Measurements from ENCODE around the gene GPR162. TPM values are rescaled to one million over a fixed set of nuclear protein-coding genes. Genes with fewer than 3 reads are reported as not detected.

GPR162 gene
- total RNA-seq (2022; extraction: Qiagen RNA extraction) = 0.29 to 0.64 TPM (median 0.41 TPM) in 5 replicates

GRCh38 chr12:6821591-6822425 is at the start of gene GPR162:
GPR162 (plus strand) TSS chr12:6821821; CDS start chr12:6823899, 2,078 bp downstream.

GRCh38 chr12:6772331-6772695 is 49.3 kb upstream of the GPR162 start, which contains the start of gene LAG3:
LAG3 (plus strand) TSS chr12:6772520; CDS start chr12:6772853, 333 bp downstream.

GRCh38 chr12:6788972-6789924 is 32.4 kb upstream of the GPR162 start, which contains the start of gene CD4:
CD4 (plus strand) TSS chr12:6789528; CDS start chr12:6800139, 10,611 bp downstream.

GRCh38 chr12:6827982-6828780 is 6.6 kb downstream of the GPR162 start, which contains the start of gene P3H3:
P3H3 (plus strand) TSS chr12:6828407; CDS start chr12:6828441, 34 bp downstream.

GRCh38 chr12:6840761-6841515 is 19.3 kb downstream of the GPR162 start, which contains the start of gene GNB3:
GNB3 (plus strand) TSS chr12:6840925; CDS start chr12:6841288, 363 bp downstream.

GRCh38 chr12:6851153-6851920 is 29.7 kb downstream of the GPR162 start, which contains the start of gene CDCA3:
CDCA3 (minus strand) TSS chr12:6851286; CDS start chr12:6850952, 334 bp downstream.

GRCh38 chr12:6851921-6852650 is 30.5 kb downstream of the GPR162 start, which contains the start of gene USP5:
USP5 (plus strand) TSS chr12:6852150; CDS start chr12:6852180, 30 bp downstream.

GRCh38 chr12:6867413-6868210 is 46.0 kb downstream of the GPR162 start, which contains the start of gene TPI1:
TPI1 (plus strand) TSS chr12:6867531; CDS start chr12:6867567, 36 bp downstream.

GRCh38 chr12:6873094-6874014 is 51.7 kb downstream of the GPR162 start, which contains the start of gene SPSB2:
SPSB2 (minus strand) TSS chr12:6873303; CDS start chr12:6872901, 402 bp downstream.

Other genes with a start within 250 kb of the GPR162 start
- 61.0 to 71.4 TPM (median 66.7 TPM) in 5 replicates for gene CHD4, start 214.4 kb upstream of the GPR162 start, total RNA-seq (2022; extraction: Qiagen RNA extraction)
- 0.51 to 0.87 TPM (median 0.71 TPM) in 5 replicates for gene LPAR5, start 185.9 kb upstream of the GPR162 start, total RNA-seq (2022; extraction: Qiagen RNA extraction)
- gene ACRBP, start 174.4 kb upstream of the GPR162 start, total RNA-seq (2022; extraction: Qiagen RNA extraction) = 0.13 to 0.23 TPM (median 0.19 TPM) in 5 replicates
- 11.8 to 15.1 TPM (median 12.9 TPM) in 5 replicates for gene ING4, start 158.7 kb upstream of the GPR162 start, total RNA-seq (2022; extraction: Qiagen RNA extraction)
- gene ZNF384, start 132.4 kb upstream of the GPR162 start, total RNA-seq (2022; extraction: Qiagen RNA extraction) = 49.3 to 61.4 TPM (median 58.0 TPM) in 5 replicates
- 0.56 to 1.0 TPM (median 0.96 TPM) in 5 replicates for gene PIANP, start 121.0 kb upstream of the GPR162 start, total RNA-seq (2022; extraction: Qiagen RNA extraction)
- gene COPS7A, start 97.8 kb upstream of the GPR162 start, total RNA-seq (2022; extraction: Qiagen RNA extraction) = 46.5 to 53.0 TPM (median 52.7 TPM) in 5 replicates
- 252 to 307 TPM (median 297 TPM) in 5 replicates for gene MLF2, start 68.7 kb upstream of the GPR162 start, total RNA-seq (2022; extraction: Qiagen RNA extraction)
- gene PTMS, start 55.5 kb upstream of the GPR162 start, total RNA-seq (2022; extraction: Qiagen RNA extraction) = 661 to 1,016 TPM (median 1,000 TPM) in 5 replicates
- gene LAG3, start 49.3 kb upstream of the GPR162 start, total RNA-seq (2022; extraction: Qiagen RNA extraction) = 0.56 to 1.7 TPM (median 1.3 TPM) in 5 replicates
- not detected in 5 replicates for gene CD4, start 32.3 kb upstream of the GPR162 start, total RNA-seq (2022; extraction: Qiagen RNA extraction)
- gene P3H3, start 6.6 kb downstream of the GPR162 start, total RNA-seq (2022; extraction: Qiagen RNA extraction) = 19.9 to 28.7 TPM (median 24.8 TPM) in 5 replicates
- 0.59 to 2.3 TPM (median 1.5 TPM) in 5 replicates for gene GNB3, start 19.1 kb downstream of the GPR162 start, total RNA-seq (2022; extraction: Qiagen RNA extraction)
- 66.7 to 77.6 TPM (median 68.2 TPM) in 5 replicates for gene CDCA3, start 29.5 kb downstream of the GPR162 start, total RNA-seq (2022; extraction: Qiagen RNA extraction)
- 75.1 to 101 TPM (median 89.8 TPM) in 5 replicates for gene USP5, start 30.3 kb downstream of the GPR162 start, total RNA-seq (2022; extraction: Qiagen RNA extraction)
- gene TPI1, start 45.7 kb downstream of the GPR162 start, total RNA-seq (2022; extraction: Qiagen RNA extraction) = 1,541 to 1,693 TPM (median 1,645 TPM) in 5 replicates
- 26.1 to 33.1 TPM (median 31.8 TPM) in 5 replicates for gene SPSB2, start 51.5 kb downstream of the GPR162 start, total RNA-seq (2022; extraction: Qiagen RNA extraction)
- 16.4 to 19.6 TPM (median 17.6 TPM) in 5 replicates for gene LRRC23, start 83.0 kb downstream of the GPR162 start, total RNA-seq (2022; extraction: Qiagen RNA extraction)
- gene ENO2, start 92.8 kb downstream of the GPR162 start, total RNA-seq (2022; extraction: Qiagen RNA extraction) = 28.2 to 31.8 TPM (median 30.8 TPM) in 5 replicates
- gene ATN1, start 106.1 kb downstream of the GPR162 start, total RNA-seq (2022; extraction: Qiagen RNA extraction) = 38.8 to 85.5 TPM (median 83.0 TPM) in 5 replicates
- gene RNU7-1, start 122.0 kb downstream of the GPR162 start, total RNA-seq (2022; extraction: Qiagen RNA extraction) = not detected in 5 replicates
- 252 to 292 TPM (median 272 TPM) in 5 replicates for gene C12orf57, start 122.2 kb downstream of the GPR162 start, total RNA-seq (2022; extraction: Qiagen RNA extraction)
- 6.6 to 14.6 TPM (median 11.5 TPM) in 5 replicates for gene PTPN6, start 129.5 kb downstream of the GPR162 start, total RNA-seq (2022; extraction: Qiagen RNA extraction)
- 294 to 330 TPM (median 316 TPM) in 5 replicates for gene PHB2, start 148.8 kb downstream of the GPR162 start, total RNA-seq (2022; extraction: Qiagen RNA extraction)
- gene EMG1, start 149.1 kb downstream of the GPR162 start, total RNA-seq (2022; extraction: Qiagen RNA extraction) = 54.7 to 69.8 TPM (median 56.2 TPM) in 5 replicates
- gene LPCAT3, start 196.7 kb downstream of the GPR162 start, total RNA-seq (2022; extraction: Qiagen RNA extraction) = 27.2 to 32.0 TPM (median 29.9 TPM) in 5 replicates
- gene C1S, start 238.9 kb downstream of the GPR162 start, total RNA-seq (2022; extraction: Qiagen RNA extraction) = 41.7 to 58.5 TPM (median 47.4 TPM) in 5 replicates